SK-N-SH treated with all-trans-retinoic acid at 6 μM for 48 hours (cell line): ENCODE measurements around the gene GNA14.
A peak's percentile ranks its signal among the peaks of the same experiment; 100 is the strongest.
"Not testable (repeated sequence)": the region's sequence is repeated elsewhere in the genome, so short reads cannot be mapped to it uniquely, and the experiment has no call there.

Experiments used
- ATAC-seq: fragments of 200-7000 bp; cut with Tn5 transposase; 3 replicates; pipeline ENCODE4 v1.9.1; 2020; ENCODE audit warnings: mild to moderate bottlenecking, moderate library complexity
- ARNTL ChIP-seq: fragments of 450-650 bp; formaldehyde crosslinking; IDR thresholded peaks from 2 replicates; pipeline ENCODE4 v1.5.0; 2020; ENCODE audit warnings: low read depth, mild to moderate bottlenecking, moderate library complexity, borderline replicate concordance
- BACH2 ChIP-seq: fragments of 250-450 bp; sonication (Bioruptor Pico); IDR thresholded peaks from 2 replicates; pipeline ENCODE4 v1.9.0; 2021; ENCODE audit warnings: mild to moderate bottlenecking, borderline replicate concordance
- CSDC2 ChIP-seq: fragments of 250-450 bp; sonication (Bioruptor Pico); IDR thresholded peaks from 2 replicates; pipeline ENCODE4 v1.5.0; 2020; ENCODE audit warnings: mild to moderate bottlenecking, moderate library complexity
- ESRRG ChIP-seq: fragments of 250-450 bp; sonication (Bioruptor Pico); IDR thresholded peaks from 2 replicates; pipeline ENCODE4 v1.6.1; 2021; ENCODE audit warnings: mild to moderate bottlenecking
- GLIS3 ChIP-seq: fragments of 250-450 bp; sonication (Bioruptor Pico); IDR thresholded peaks from 2 replicates; pipeline ENCODE4 v1.5.0; 2020; ENCODE audit warnings: mild to moderate bottlenecking, moderate library complexity
- ISL1 ChIP-seq: fragments of 250-450 bp; sonication (Bioruptor Pico); IDR thresholded peaks from 2 replicates; pipeline ENCODE4 v2.1.2; 2022; ENCODE audit warnings: mild to moderate bottlenecking, moderate library complexity
- OSR1 ChIP-seq: fragments of 250-450 bp; sonication (Bioruptor Pico); IDR thresholded peaks from 2 replicates; pipeline ENCODE4 v1.8.0; 2022; ENCODE audit warnings: moderate library complexity, mild to moderate bottlenecking, inconsistent platforms
- PPARA ChIP-seq: fragments of 250-450 bp; sonication (Bioruptor Pico); IDR thresholded peaks from 2 replicates; pipeline ENCODE4 v1.5.0; 2020; ENCODE audit warnings: mild to moderate bottlenecking, borderline replicate concordance
- RARB ChIP-seq: fragments of 250-450 bp; sonication (Bioruptor Pico); IDR thresholded peaks from 2 replicates; pipeline ENCODE4 v1.8.0; 2021; ENCODE audit warnings: mild to moderate bottlenecking, moderate library complexity
- SNAI2 ChIP-seq: fragments of 250-450 bp; sonication (Bioruptor Pico); IDR thresholded peaks from 2 replicates; pipeline ENCODE4 v1.5.0; 2020; ENCODE audit warnings: mild to moderate bottlenecking, moderate library complexity
- TOX ChIP-seq: fragments of 250-450 bp; sonication (Bioruptor Pico); IDR thresholded peaks from 2 replicates; pipeline ENCODE4 v1.8.0; 2021; ENCODE audit warnings: mild to moderate bottlenecking, moderate library complexity, borderline replicate concordance
- ZFP30 ChIP-seq: fragments of 450-650 bp; formaldehyde crosslinking; IDR thresholded peaks from 2 replicates; pipeline ENCODE4 v1.5.0; 2022; ENCODE audit warnings: mild to moderate bottlenecking, moderate library complexity
- ZNF565 ChIP-seq: fragments of 450-650 bp; formaldehyde crosslinking; conservative IDR thresholded peaks from 2 replicates; pipeline ENCODE4 v1.5.0; 2020; ENCODE audit warnings: low read depth, mild to moderate bottlenecking, moderate library complexity
- ZNF70 ChIP-seq: fragments of 450-650 bp; formaldehyde crosslinking; IDR thresholded peaks from 2 replicates; pipeline ENCODE4 v1.5.0; 2020; ENCODE audit warnings: mild to moderate bottlenecking, moderate library complexity
- ZNF8 ChIP-seq: fragments of 450-650 bp; formaldehyde crosslinking; IDR thresholded peaks from 2 replicates; pipeline ENCODE4 v1.5.0; 2020; ENCODE audit warnings: mild to moderate bottlenecking, moderate library complexity
- TF ChIP-seq, protein P1 (sequence below): fragments of 250-450 bp; sonication (Bioruptor Pico); IDR thresholded peaks from 2 replicates; pipeline ENCODE4 v1.5.1; 2021; ENCODE audit warnings: mild to moderate bottlenecking, moderate library complexity
- TF ChIP-seq, protein P2 (sequence below): fragments of 250-450 bp; sonication (Bioruptor Pico); IDR thresholded peaks from 2 replicates; pipeline ENCODE4 v1.5.0; 2020; ENCODE audit warnings: mild to moderate bottlenecking, moderate library complexity
- TF ChIP-seq, protein P3 (sequence below): fragments of 250-450 bp; sonication (Bioruptor Pico); IDR thresholded peaks from 2 replicates; pipeline ENCODE4 v1.8.0; 2021; ENCODE audit warnings: low read depth, mild to moderate bottlenecking, moderate library complexity, borderline replicate concordance
- TF ChIP-seq, protein P4 (sequence below): fragments of 250-450 bp; sonication (Bioruptor Pico); IDR thresholded peaks from 2 replicates; pipeline ENCODE4 v1.5.1; 2020; ENCODE audit warnings: low read depth, mild to moderate bottlenecking, moderate library complexity
- TF ChIP-seq, protein P5 (sequence below): fragments of 250-450 bp; sonication (Bioruptor Pico); IDR thresholded peaks from 2 replicates; pipeline ENCODE4 v1.8.0; 2020; ENCODE audit warnings: mild to moderate bottlenecking, moderate library complexity, borderline replicate concordance

The GNA14 gene

DNA sequence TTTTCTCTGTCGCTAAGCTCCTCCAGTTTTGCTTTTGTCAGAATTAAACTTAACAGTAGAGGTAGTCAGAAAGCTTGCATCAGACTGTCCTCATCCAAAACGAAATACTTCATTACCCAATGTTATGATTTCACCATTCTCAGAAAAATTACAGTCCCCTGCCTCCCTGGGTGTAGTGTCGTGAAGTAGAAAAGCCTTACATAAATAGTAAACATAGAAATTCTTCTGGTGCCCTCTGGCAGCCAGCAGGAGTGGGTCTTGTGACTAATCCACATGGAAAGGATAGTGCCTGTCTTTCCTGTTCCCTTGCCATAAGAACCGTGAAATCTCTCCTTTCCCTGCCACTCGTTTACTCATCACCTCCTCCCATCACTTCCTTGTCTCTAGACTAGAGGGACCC lies 230.6 kb downstream of the GNA14 start (continued):
- TF ChIP-seq, protein P1, sequence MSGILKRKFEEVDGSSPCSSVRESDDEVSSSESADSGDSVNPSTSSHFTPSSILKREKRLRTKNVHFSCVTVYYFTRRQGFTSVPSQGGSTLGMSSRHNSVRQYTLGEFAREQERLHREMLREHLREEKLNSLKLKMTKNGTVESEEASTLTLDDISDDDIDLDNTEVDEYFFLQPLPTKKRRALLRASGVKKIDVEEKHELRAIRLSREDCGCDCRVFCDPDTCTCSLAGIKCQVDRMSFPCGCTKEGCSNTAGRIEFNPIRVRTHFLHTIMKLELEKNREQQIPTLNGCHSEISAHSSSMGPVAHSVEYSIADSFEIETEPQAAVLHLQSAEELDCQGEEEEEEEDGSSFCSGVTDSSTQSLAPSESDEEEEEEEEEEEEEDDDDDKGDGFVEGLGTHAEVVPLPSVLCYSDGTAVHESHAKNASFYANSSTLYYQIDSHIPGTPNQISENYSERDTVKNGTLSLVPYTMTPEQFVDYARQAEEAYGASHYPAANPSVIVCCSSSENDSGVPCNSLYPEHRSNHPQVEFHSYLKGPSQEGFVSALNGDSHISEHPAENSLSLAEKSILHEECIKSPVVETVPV (CRISPR knock-in tag) = no peak
- TF ChIP-seq, protein P2, sequence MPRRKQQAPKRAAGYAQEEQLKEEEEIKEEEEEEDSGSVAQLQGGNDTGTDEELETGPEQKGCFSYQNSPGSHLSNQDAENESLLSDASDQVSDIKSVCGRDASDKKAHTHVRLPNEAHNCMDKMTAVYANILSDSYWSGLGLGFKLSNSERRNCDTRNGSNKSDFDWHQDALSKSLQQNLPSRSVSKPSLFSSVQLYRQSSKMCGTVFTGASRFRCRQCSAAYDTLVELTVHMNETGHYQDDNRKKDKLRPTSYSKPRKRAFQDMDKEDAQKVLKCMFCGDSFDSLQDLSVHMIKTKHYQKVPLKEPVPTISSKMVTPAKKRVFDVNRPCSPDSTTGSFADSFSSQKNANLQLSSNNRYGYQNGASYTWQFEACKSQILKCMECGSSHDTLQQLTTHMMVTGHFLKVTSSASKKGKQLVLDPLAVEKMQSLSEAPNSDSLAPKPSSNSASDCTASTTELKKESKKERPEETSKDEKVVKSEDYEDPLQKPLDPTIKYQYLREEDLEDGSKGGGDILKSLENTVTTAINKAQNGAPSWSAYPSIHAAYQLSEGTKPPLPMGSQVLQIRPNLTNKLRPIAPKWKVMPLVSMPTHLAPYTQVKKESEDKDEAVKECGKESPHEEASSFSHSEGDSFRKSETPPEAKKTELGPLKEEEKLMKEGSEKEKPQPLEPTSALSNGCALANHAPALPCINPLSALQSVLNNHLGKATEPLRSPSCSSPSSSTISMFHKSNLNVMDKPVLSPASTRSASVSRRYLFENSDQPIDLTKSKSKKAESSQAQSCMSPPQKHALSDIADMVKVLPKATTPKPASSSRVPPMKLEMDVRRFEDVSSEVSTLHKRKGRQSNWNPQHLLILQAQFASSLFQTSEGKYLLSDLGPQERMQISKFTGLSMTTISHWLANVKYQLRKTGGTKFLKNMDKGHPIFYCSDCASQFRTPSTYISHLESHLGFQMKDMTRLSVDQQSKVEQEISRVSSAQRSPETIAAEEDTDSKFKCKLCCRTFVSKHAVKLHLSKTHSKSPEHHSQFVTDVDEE (CRISPR knock-in tag) = no peak
- no peak for TF ChIP-seq ZFP30 (CRISPR knock-in tag)

DNA sequence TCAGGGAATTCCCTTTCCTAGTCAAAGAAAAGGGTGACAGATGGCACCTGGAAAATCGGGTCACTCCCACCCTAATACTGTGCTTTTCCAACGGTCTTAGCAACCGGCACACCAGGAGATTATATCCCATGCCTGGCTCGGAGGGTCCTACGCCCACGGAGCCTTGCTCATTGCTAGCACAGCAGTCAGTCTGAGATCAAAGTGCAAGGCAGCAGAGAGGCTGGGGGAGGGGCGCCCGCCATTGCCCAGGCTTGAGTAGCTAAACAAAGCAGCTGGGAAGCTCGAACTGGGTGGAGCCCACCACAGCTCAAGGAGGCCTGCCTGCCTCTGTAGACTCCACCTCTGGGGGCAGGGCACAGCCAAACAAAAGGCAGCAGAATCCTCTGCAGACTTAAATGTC lies 239.6 kb downstream of the GNA14 start:
- ATAC-seq = not testable (repeated sequence)

DNA sequence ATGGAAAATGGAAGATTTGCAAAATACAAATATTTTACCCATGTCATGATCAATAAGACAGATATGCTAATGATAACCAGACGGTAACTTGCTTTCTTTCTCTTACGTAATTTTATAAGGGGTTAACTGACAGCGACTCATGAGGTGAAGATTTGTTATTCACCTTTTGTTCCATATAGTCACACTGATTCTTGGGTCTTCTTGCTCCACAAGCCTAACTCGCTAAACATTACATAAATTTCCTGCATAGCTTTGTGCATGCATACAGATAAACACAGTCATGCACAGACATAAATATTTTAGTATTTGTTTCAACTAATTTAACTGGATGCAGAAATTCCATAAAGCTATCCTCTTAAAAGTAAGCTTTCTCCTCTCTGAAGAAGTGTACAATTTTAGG lies 244.9 kb downstream of the GNA14 start:
- TF ChIP-seq ARNTL (CRISPR knock-in tag) (no peak), GLIS3 (CRISPR knock-in tag) (no peak), ZFP30 (CRISPR knock-in tag) (no peak), ISL1 (CRISPR knock-in tag) (no peak), OSR1 (CRISPR knock-in tag) (no peak), ZNF8 (CRISPR knock-in tag) (no peak), RARB (CRISPR knock-in tag) (no peak), ZNF565 (no peak), BACH2 (no peak), PPARA (CRISPR knock-in tag) (no peak), SNAI2 (CRISPR knock-in tag) (no peak), ZNF70 (no peak), ESRRG (CRISPR knock-in tag) (no peak), TOX (no peak), CSDC2 (CRISPR knock-in tag) (no peak)
- TF ChIP-seq, protein P1 (CRISPR knock-in tag) = no peak
- TF ChIP-seq, protein P3, sequence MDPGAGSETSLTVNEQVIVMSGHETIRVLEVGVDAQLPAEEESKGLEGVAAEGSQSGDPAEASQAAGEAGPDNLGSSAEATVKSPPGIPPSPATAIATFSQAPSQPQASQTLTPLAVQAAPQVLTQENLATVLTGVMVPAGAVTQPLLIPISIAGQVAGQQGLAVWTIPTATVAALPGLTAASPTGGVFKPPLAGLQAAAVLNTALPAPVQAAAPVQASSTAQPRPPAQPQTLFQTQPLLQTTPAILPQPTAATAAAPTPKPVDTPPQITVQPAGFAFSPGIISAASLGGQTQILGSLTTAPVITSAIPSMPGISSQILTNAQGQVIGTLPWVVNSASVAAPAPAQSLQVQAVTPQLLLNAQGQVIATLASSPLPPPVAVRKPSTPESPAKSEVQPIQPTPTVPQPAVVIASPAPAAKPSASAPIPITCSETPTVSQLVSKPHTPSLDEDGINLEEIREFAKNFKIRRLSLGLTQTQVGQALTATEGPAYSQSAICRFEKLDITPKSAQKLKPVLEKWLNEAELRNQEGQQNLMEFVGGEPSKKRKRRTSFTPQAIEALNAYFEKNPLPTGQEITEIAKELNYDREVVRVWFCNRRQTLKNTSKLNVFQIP (CRISPR knock-in tag) = no peak
- TF ChIP-seq, protein P4, sequence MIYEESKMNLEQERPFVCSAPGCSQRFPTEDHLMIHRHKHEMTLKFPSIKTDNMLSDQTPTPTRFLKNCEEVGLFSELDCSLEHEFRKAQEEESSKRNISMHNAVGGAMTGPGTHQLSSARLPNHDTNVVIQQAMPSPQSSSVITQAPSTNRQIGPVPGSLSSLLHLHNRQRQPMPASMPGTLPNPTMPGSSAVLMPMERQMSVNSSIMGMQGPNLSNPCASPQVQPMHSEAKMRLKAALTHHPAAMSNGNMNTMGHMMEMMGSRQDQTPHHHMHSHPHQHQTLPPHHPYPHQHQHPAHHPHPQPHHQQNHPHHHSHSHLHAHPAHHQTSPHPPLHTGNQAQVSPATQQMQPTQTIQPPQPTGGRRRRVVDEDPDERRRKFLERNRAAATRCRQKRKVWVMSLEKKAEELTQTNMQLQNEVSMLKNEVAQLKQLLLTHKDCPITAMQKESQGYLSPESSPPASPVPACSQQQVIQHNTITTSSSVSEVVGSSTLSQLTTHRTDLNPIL (CRISPR knock-in tag) = no peak
- TF ChIP-seq, protein P5, sequence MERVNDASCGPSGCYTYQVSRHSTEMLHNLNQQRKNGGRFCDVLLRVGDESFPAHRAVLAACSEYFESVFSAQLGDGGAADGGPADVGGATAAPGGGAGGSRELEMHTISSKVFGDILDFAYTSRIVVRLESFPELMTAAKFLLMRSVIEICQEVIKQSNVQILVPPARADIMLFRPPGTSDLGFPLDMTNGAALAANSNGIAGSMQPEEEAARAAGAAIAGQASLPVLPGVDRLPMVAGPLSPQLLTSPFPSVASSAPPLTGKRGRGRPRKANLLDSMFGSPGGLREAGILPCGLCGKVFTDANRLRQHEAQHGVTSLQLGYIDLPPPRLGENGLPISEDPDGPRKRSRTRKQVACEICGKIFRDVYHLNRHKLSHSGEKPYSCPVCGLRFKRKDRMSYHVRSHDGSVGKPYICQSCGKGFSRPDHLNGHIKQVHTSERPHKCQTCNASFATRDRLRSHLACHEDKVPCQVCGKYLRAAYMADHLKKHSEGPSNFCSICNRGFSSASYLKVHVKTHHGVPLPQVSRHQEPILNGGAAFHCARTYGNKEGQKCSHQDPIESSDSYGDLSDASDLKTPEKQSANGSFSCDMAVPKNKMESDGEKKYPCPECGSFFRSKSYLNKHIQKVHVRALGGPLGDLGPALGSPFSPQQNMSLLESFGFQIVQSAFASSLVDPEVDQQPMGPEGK (CRISPR knock-in tag) = no peak
- TF ChIP-seq, protein P2 (CRISPR knock-in tag) = no peak
- peak; percentile 46; the same call in 2 of the 3 replicates for ATAC-seq
